K562 (cell line): Measurements from ENCODE around the gene POLR2C. TPM values are rescaled to one million over a fixed set of nuclear protein-coding genes. Genes with fewer than 3 reads are reported as not detected.

Experiments used
- ARID2 ChIP-seq: fragments of 450-650 bp; IDR thresholded peaks from 2 replicates; pipeline ENCODE4 v1.6.1; 2017; ENCODE audit warnings: antibody characterized with exemption, mild to moderate bottlenecking
- CBX1 ChIP-seq: sonication (generic); IDR thresholded peaks from 2 replicates; pipeline ENCODE4 v1.6.1; 2016; ENCODE audit warnings: antibody characterized with exemption, low read depth, mild to moderate bottlenecking
- CHCHD3 ChIP-seq: fragments of 250-450 bp; sonication (Bioruptor Pico); IDR thresholded peaks from 2 replicates; pipeline ENCODE4 v2.1.2; 2022; ENCODE audit warnings: mild to moderate bottlenecking
- CREB5 ChIP-seq: fragments of 250-450 bp; sonication (Bioruptor Pico); IDR thresholded peaks from 2 replicates; pipeline ENCODE4 v1.5.0; 2020; ENCODE audit warnings: mild to moderate bottlenecking
- HCFC1 ChIP-seq: IDR thresholded peaks from 2 replicates; pipeline ENCODE4 v1.6.1; 2012; ENCODE audit warnings: low read depth, low read length, improper control_type of control experiment
- HLTF ChIP-seq: fragments of 450-650 bp; IDR thresholded peaks from 2 replicates; pipeline ENCODE4 v1.6.1; 2016
- HNRNPK ChIP-seq: fragments of 200-400 bp; formaldehyde crosslinking; IDR thresholded peaks from one replicate; pipeline ENCODE4 v1.6.1; 2018; ENCODE audit warnings: mild to moderate bottlenecking, low read depth, low read length; ENCODE audit not compliant: poor library complexity, severe bottlenecking
- NCOA4 ChIP-seq: fragments of 450-650 bp; IDR thresholded peaks from 2 replicates; pipeline ENCODE4 v1.6.1; 2018; ENCODE audit warnings: mild to moderate bottlenecking; ENCODE audit not compliant: partially characterized antibody
- NELFE ChIP-seq: IDR thresholded peaks from 2 replicates; pipeline ENCODE4 v1.6.1; 2011; ENCODE audit warnings: mild to moderate bottlenecking; ENCODE audit not compliant: insufficient read depth, insufficient read length
- NFIX ChIP-seq: fragments of 250-450 bp; sonication (Bioruptor Pico); IDR thresholded peaks from 2 replicates; pipeline ENCODE4 v1.4.0; 2020; ENCODE audit warnings: low read depth, mild to moderate bottlenecking, moderate library complexity
- PRMT5 ChIP-seq: sonication (generic); formaldehyde crosslinking; IDR thresholded peaks from 2 replicates; pipeline ENCODE4 v1.5.0; 2020; ENCODE audit warnings: missing genetic modification reagents
- SFPQ ChIP-seq: fragments of 200-400 bp; formaldehyde crosslinking; IDR thresholded peaks from 2 replicates; pipeline ENCODE4 v1.6.1; 2017; ENCODE audit warnings: mild to moderate bottlenecking, low read depth, low read length, moderate library complexity
- SIRT6 ChIP-seq: IDR thresholded peaks from one replicate; pipeline ENCODE4 v1.6.1; 2012; ENCODE audit warnings: low read depth, mild to moderate bottlenecking, control low read depth, inconsistent platforms, low read length, moderate library complexity
- STAT5B ChIP-seq: fragments of 250-450 bp; sonication (Bioruptor Pico); IDR thresholded peaks from 2 replicates; pipeline ENCODE4 v1.8.0; 2021; ENCODE audit warnings: mild to moderate bottlenecking, inconsistent platforms
- TGIF2 ChIP-seq: sonication (generic); formaldehyde crosslinking; IDR thresholded peaks from 2 replicates; pipeline ENCODE4 v1.8.1; 2022; ENCODE audit warnings: mild to moderate bottlenecking, missing genetic modification reagents, moderate library complexity
- TOE1 ChIP-seq, 2 experiments: fragments of 450-650 bp in 1 of 2; sonication (generic) in 1 of 2; formaldehyde crosslinking in 1 of 2; IDR thresholded peaks; 2 replicates each; pipeline versions ENCODE4 v1.7.1 to v1.8.0; 2016 to 2022; ENCODE audit warnings: borderline replicate concordance in 2 of 2, mild to moderate bottlenecking in 2 of 2, antibody characterized with exemption in 1 of 2, inconsistent platforms in 1 of 2, low read depth in 1 of 2, missing genetic modification reagents in 1 of 2, moderate library complexity in 1 of 2
- ZBTB7A ChIP-seq: IDR thresholded peaks from 2 replicates; pipeline ENCODE4 v1.6.1; 2011; ENCODE audit warnings: low read depth, mild to moderate bottlenecking, low read length, moderate library complexity, borderline replicate concordance; ENCODE audit not compliant: control insufficient read depth
- ZBTB9 ChIP-seq: fragments of 450-650 bp; formaldehyde crosslinking; IDR thresholded peaks from 2 replicates; pipeline ENCODE4 v1.4.0; 2020; ENCODE audit warnings: mild to moderate bottlenecking, moderate library complexity
- ZNF217 ChIP-seq: sonication (generic); formaldehyde crosslinking; IDR thresholded peaks from 2 replicates; pipeline ENCODE4 v1.8.0; 2022; ENCODE audit warnings: mild to moderate bottlenecking, missing genetic modification reagents
- ZNF41 ChIP-seq: fragments of 250-450 bp; sonication (Bioruptor Pico); conservative IDR thresholded peaks from 2 replicates; pipeline ENCODE4 v1.4.0; 2020; ENCODE audit warnings: mild to moderate bottlenecking
- ZNF76 ChIP-seq: fragments of 250-450 bp; sonication (Bioruptor Pico); IDR thresholded peaks from 2 replicates; pipeline ENCODE4 v1.4.0; 2020; ENCODE audit warnings: mild to moderate bottlenecking, moderate library complexity, borderline replicate concordance
- polyA plus RNA-seq, 8 experiments: library from polyadenylated mRNA; depleted of rRNA in 4 of 8; stranded (reverse) in 5 of 8; unstranded in 3 of 8; fragments of >200 nt; fragmentation: Nextera tagmentation in 2 of 8; fragmentation: Illumina TruSeq in 1 of 8; extraction: Ambion mirVana in 2 of 8; extraction: Trizol in 1 of 8; gene quantifications; 2 replicates each; pipeline versions ENCODE4 v1.2.1 to v1.2.3, GENCODE V29; 2011 to 2014; ENCODE audit warnings: inconsistent platforms in 1 of 8, missing spikeins in 1 of 8
- total RNA-seq, 7 experiments: library from RNA; depleted of rRNA in 6 of 7; stranded (reverse); fragments of >200 nt in 6 of 7; fragmentation: Illumina TruSeq in 2 of 7; extraction: Trizol in 2 of 7; gene quantifications; 2 replicates each; pipeline versions ENCODE4 v1.2.1 to v1.2.3, GENCODE V29; 2011 to 2021; ENCODE audit warnings: low replicate concordance in 1 of 7
- TF ChIP-seq, protein P1 (sequence below): sonication (generic); formaldehyde crosslinking; IDR thresholded peaks from 2 replicates; pipeline ENCODE4 v1.8.1; 2023; ENCODE audit warnings: mild to moderate bottlenecking, missing genetic modification reagents

Gene POLR2C
- total and polyA plus RNA-seq, 9 of the 15 experiments (the other 6 are each of a cell fraction or from before 2014, with no cell fraction given): 70.3 to 163 (median 92.3) TPM

GRCh38 chr16:57475711-57476339 is 13.3 kb downstream of the POLR2C start (continued):
- TF ChIP-seq TOE1 (IDR thresholded peaks at IDR 0.05; ENCODE audit: borderline replicate concordance) (no peak; the same call in 1 of the 2 replicates), TOE1 (CRISPR knock-in tag; IDR thresholded peaks at IDR 0.05; ENCODE audit: borderline replicate concordance, low read depth) (no peak), PRMT5 (CRISPR knock-in tag) (no peak), CBX1 (no peak), HNRNPK (no peak), NFIX (no peak), TGIF2 (CRISPR knock-in tag) (no peak), ZBTB7A (peak; percentile 96; the same call in 1 of the 2 replicates), NCOA4 (no peak), NELFE (no peak), ZNF76 (CRISPR knock-in tag) (no peak), HLTF (no peak), CREB5 (CRISPR knock-in tag) (no peak), SIRT6 (no peak), CHCHD3 (no peak), ZNF217 (CRISPR knock-in tag) (no peak), ARID2 (peak; percentile 54; the same call in 1 of the 2 replicates), ZNF41 (no peak), SFPQ (no peak), STAT5B (CRISPR knock-in tag) (no peak), ZBTB9 (CRISPR knock-in tag) (no peak), HCFC1 (0 out of 2 replicates have a peak, but pooled peaks have one; percentile 20)
- TF ChIP-seq, protein P1, sequence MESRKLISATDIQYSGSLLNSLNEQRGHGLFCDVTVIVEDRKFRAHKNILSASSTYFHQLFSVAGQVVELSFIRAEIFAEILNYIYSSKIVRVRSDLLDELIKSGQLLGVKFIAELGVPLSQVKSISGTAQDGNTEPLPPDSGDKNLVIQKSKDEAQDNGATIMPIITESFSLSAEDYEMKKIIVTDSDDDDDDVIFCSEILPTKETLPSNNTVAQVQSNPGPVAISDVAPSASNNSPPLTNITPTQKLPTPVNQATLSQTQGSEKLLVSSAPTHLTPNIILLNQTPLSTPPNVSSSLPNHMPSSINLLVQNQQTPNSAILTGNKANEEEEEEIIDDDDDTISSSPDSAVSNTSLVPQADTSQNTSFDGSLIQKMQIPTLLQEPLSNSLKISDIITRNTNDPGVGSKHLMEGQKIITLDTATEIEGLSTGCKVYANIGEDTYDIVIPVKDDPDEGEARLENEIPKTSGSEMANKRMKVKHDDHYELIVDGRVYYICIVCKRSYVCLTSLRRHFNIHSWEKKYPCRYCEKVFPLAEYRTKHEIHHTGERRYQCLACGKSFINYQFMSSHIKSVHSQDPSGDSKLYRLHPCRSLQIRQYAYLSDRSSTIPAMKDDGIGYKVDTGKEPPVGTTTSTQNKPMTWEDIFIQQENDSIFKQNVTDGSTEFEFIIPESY (CRISPR knock-in tag): no peak
